ENCODE data around the gene LRRC55.

LRRC55 gene

GRCh38 chr11:57175478-57175877 is 6.3 kb upstream of the LRRC55 start:
- Histone ChIP-seq H3K27ac (ENCODE audit: low read depth in 2 of 2, low read length in 2 of 2) (no peak overlapping the region), H3K4me1 (ENCODE audit: control insufficient read depth in 2 of 2, insufficient read depth in 2 of 2, low read length in 2 of 2) (no peaks in the 10 kb centered on the region), H3K36me3 (ENCODE audit: control insufficient read depth in 2 of 2, insufficient read depth in 2 of 2, low read length in 2 of 2) (no peaks in the 10 kb centered on the region), H3K9ac (ENCODE audit: low read depth in 1 of 2, low read length in 2 of 2) (no peak overlapping the region), H3K9me3 (ENCODE audit: control insufficient read depth in 2 of 2, low read length in 2 of 2) (no peaks in the 10 kb centered on the region), H3K27me3 (ENCODE audit: control insufficient read depth in 2 of 2, insufficient read depth in 2 of 2, low read length in 2 of 2) (no peaks in the 10 kb centered on the region), H3K4me3 (ENCODE audit: low read length in 2 of 2) (no peak overlapping the region)

GRCh38 chr11:57178334-57178733 is 3.4 kb upstream of the LRRC55 start:
- Histone ChIP-seq H3K9ac (ENCODE audit: low read depth in 1 of 2, low read length in 2 of 2) (no peak overlapping the region), H3K27me3 (ENCODE audit: control insufficient read depth in 2 of 2, insufficient read depth in 2 of 2, low read length in 2 of 2) (no peaks in the 10 kb centered on the region), H3K4me3 (ENCODE audit: low read length in 2 of 2) (no peak overlapping the region), H3K36me3 (ENCODE audit: control insufficient read depth in 2 of 2, insufficient read depth in 2 of 2, low read length in 2 of 2) (no peaks in the 10 kb centered on the region), H3K4me1 (ENCODE audit: control insufficient read depth in 2 of 2, insufficient read depth in 2 of 2, low read length in 2 of 2) (no peaks in the 10 kb centered on the region), H3K9me3 (ENCODE audit: control insufficient read depth in 2 of 2, low read length in 2 of 2) (no peaks in the 10 kb centered on the region), H3K27ac (ENCODE audit: low read depth in 2 of 2, low read length in 2 of 2) (no peak overlapping the region)

GRCh38 chr11:57179681-57180080 is 2.1 kb upstream of the LRRC55 start:
- Histone ChIP-seq H3K4me1 (ENCODE audit: control insufficient read depth in 2 of 2, insufficient read depth in 2 of 2, low read length in 2 of 2) (no peaks in the 10 kb centered on the region), H3K4me3 (ENCODE audit: low read length in 2 of 2) (no peak overlapping the region), H3K9me3 (ENCODE audit: control insufficient read depth in 2 of 2, low read length in 2 of 2) (no peaks in the 10 kb centered on the region), H3K36me3 (ENCODE audit: control insufficient read depth in 2 of 2, insufficient read depth in 2 of 2, low read length in 2 of 2) (no peaks in the 10 kb centered on the region), H3K27me3 (ENCODE audit: control insufficient read depth in 2 of 2, insufficient read depth in 2 of 2, low read length in 2 of 2) (no peaks in the 10 kb centered on the region), H3K27ac (ENCODE audit: low read depth in 2 of 2, low read length in 2 of 2) (no peak overlapping the region), H3K9ac (ENCODE audit: low read depth in 1 of 2, low read length in 2 of 2) (no peak overlapping the region)

- no peaks in the 10 kb centered on the region for H3K27me3 ChIP-seq (ENCODE audit: control insufficient read depth in 2 of 2, insufficient read depth in 2 of 2, low read length in 2 of 2)
- no peak overlapping the region for H3K4me3 ChIP-seq (ENCODE audit: low read length in 2 of 2)
- H3K9ac ChIP-seq (ENCODE audit: low read depth in 1 of 2, low read length in 2 of 2) = no peak overlapping the region
- H3K36me3 ChIP-seq (ENCODE audit: control insufficient read depth in 2 of 2, insufficient read depth in 2 of 2, low read length in 2 of 2) = no peaks in the 10 kb centered on the region
- no peaks in the 10 kb centered on the region for H3K9me3 ChIP-seq (ENCODE audit: control insufficient read depth in 2 of 2, low read length in 2 of 2)
- no peaks in the 10 kb centered on the region for H3K4me1 ChIP-seq (ENCODE audit: control insufficient read depth in 2 of 2, insufficient read depth in 2 of 2, low read length in 2 of 2)
- no peak overlapping the region for H3K27ac ChIP-seq (ENCODE audit: low read depth in 2 of 2, low read length in 2 of 2)
Observed at GRCh38 chr11:57180081-57180561, 1.6 kb upstream of the LRRC55 start.

GRCh38 chr11:57180964-57181363 is 789 bp upstream of the LRRC55 start:
- no peaks in the 10 kb centered on the region for H3K27me3 ChIP-seq (ENCODE audit: control insufficient read depth in 2 of 2, insufficient read depth in 2 of 2, low read length in 2 of 2)
- H3K36me3 ChIP-seq (ENCODE audit: control insufficient read depth in 2 of 2, insufficient read depth in 2 of 2, low read length in 2 of 2) = no peaks in the 10 kb centered on the region
- no peak overlapping the region for H3K27ac ChIP-seq (ENCODE audit: low read depth in 2 of 2, low read length in 2 of 2)
- H3K4me3 ChIP-seq (ENCODE audit: low read length in 2 of 2) = no peak overlapping the region
- no peaks in the 10 kb centered on the region for H3K9me3 ChIP-seq (ENCODE audit: control insufficient read depth in 2 of 2, low read length in 2 of 2)
- no peak overlapping the region for H3K9ac ChIP-seq (ENCODE audit: low read depth in 1 of 2, low read length in 2 of 2)
- H3K4me1 ChIP-seq (ENCODE audit: control insufficient read depth in 2 of 2, insufficient read depth in 2 of 2, low read length in 2 of 2) = no peaks in the 10 kb centered on the region

GRCh38 chr11:57182896-57183295 is 1.1 kb downstream of the LRRC55 start:
- H3K9ac ChIP-seq (ENCODE audit: low read depth in 1 of 2, low read length in 2 of 2) = no peak overlapping the region
- H3K27me3 ChIP-seq (ENCODE audit: control insufficient read depth in 2 of 2, insufficient read depth in 2 of 2, low read length in 2 of 2) = no peaks in the 10 kb centered on the region
- no peak overlapping the region for H3K27ac ChIP-seq (ENCODE audit: low read depth in 2 of 2, low read length in 2 of 2)
- no peaks in the 10 kb centered on the region for H3K4me1 ChIP-seq (ENCODE audit: control insufficient read depth in 2 of 2, insufficient read depth in 2 of 2, low read length in 2 of 2)
- H3K36me3 ChIP-seq (ENCODE audit: control insufficient read depth in 2 of 2, insufficient read depth in 2 of 2, low read length in 2 of 2) = no peaks in the 10 kb centered on the region
- H3K4me3 ChIP-seq (ENCODE audit: low read length in 2 of 2) = no peak overlapping the region
- H3K9me3 ChIP-seq (ENCODE audit: control insufficient read depth in 2 of 2, low read length in 2 of 2) = no peaks in the 10 kb centered on the region

DNA sequence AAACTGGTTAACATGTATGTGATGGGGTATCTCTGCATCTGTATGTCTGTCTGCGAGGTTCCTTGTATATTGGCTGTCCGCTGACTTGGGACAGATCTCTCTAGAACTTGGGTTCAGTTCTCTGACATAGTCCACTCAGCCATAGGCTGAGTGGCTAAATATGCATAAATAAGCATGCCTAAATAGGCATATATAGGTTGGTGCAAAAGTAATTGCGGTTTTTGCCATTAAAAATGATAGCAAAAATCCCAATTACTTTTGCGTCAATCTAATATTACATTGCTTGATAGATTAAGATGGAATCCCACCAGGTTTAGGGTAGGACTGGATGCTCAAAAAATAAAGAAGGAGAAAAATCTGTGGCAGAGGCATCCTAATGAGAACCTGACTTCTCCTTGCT is 8.8 kb downstream of the LRRC55 start:
- no peak overlapping the region for H3K9ac ChIP-seq (ENCODE audit: low read depth in 1 of 2, low read length in 2 of 2)
- H3K27ac ChIP-seq (ENCODE audit: low read depth in 2 of 2, low read length in 2 of 2) = no peak overlapping the region
- no peaks in the 10 kb centered on the region for H3K4me1 ChIP-seq (ENCODE audit: control insufficient read depth in 2 of 2, insufficient read depth in 2 of 2, low read length in 2 of 2)
- H3K4me3 ChIP-seq (ENCODE audit: low read length in 2 of 2) = no peak overlapping the region
- no peaks in the 10 kb centered on the region for H3K9me3 ChIP-seq (ENCODE audit: control insufficient read depth in 2 of 2, low read length in 2 of 2)
- no peaks in the 10 kb centered on the region for H3K27me3 ChIP-seq (ENCODE audit: control insufficient read depth in 2 of 2, insufficient read depth in 2 of 2, low read length in 2 of 2)
- no peaks in the 10 kb centered on the region for H3K36me3 ChIP-seq (ENCODE audit: control insufficient read depth in 2 of 2, insufficient read depth in 2 of 2, low read length in 2 of 2)

DNA sequence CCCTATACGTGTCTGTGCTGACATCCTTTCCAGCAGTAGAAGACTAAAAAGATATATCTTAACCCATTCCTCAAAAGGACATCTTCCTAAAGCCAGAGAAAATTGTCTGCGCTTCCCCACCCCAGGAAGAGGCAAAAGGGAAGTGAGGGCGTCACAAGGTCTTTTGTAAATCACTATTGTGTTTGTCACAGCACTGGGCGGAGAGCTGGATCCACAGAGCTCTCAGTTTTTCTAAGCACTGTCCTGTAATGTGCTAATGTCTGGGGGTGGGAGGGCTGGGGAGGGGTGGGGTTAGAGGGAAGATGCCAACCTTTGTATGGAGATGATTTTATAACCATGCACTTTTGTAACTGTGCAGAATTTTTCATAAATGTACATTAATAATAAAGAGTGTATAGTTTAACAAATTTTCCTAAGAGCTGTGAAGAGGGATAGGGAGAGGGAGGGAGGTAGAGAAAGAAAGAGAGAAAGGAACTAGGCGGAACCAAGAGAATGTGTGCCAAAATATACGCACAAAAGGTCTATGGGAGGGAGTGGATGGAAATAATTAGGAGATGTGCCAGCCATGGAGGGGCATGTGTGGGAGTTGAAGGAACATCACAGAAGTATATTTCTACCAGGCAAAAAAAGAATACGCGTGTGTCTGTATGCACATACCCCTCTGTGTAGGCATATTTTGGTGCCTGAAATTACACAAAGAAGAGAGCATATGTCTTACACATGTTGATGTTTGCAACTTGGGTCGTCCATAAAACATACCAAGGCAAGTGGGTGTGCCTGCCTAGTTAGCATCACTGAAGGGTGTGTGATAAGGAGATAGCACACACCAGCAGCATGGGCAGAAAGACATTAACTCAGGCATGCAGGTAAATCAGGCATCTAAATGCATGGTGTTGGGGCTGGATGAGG is 9.8 kb downstream of the LRRC55 start:
- Histone ChIP-seq H3K36me3 (ENCODE audit: control insufficient read depth in 2 of 2, insufficient read depth in 2 of 2, low read length in 2 of 2) (no peaks in the 10 kb centered on the region), H3K9me3 (ENCODE audit: control insufficient read depth in 2 of 2, low read length in 2 of 2) (no peaks in the 10 kb centered on the region), H3K4me3 (ENCODE audit: low read length in 2 of 2) (no peak overlapping the region)

DNA sequence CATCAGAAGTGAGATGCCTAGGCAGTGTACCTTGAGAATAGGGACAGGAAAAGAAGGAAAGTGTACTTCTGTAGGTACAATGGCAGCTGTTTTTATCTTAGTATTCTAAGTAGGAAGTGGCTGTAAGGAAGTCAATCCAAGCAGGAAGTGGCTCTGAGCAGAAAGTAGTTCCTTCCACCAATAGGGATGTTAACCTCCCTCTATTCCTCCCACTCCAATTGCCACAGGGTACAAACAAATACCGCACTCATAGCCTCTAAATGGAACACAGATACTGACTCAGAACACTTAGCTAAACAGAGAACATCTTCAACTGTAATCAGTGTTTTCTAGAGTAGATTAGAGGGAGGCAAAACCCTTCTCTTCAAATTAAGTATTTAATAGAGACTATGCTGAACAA is 10.6 kb downstream of the LRRC55 start:
- Histone ChIP-seq H3K27me3 (ENCODE audit: control insufficient read depth in 2 of 2, insufficient read depth in 2 of 2, low read length in 2 of 2) (no peaks in the 10 kb centered on the region), H3K9ac (ENCODE audit: low read depth in 1 of 2, low read length in 2 of 2) (no peak overlapping the region), H3K27ac (ENCODE audit: low read depth in 2 of 2, low read length in 2 of 2) (no peak overlapping the region), H3K36me3 (ENCODE audit: control insufficient read depth in 2 of 2, insufficient read depth in 2 of 2, low read length in 2 of 2) (no peaks in the 10 kb centered on the region), H3K9me3 (ENCODE audit: control insufficient read depth in 2 of 2, low read length in 2 of 2) (no peaks in the 10 kb centered on the region), H3K4me3 (ENCODE audit: low read length in 2 of 2) (no peak overlapping the region), H3K4me1 (ENCODE audit: control insufficient read depth in 2 of 2, insufficient read depth in 2 of 2, low read length in 2 of 2) (no peaks in the 10 kb centered on the region)

More for the DNA sequence above, 9.8 kb downstream of the LRRC55 start:
- Histone ChIP-seq H3K4me1 (ENCODE audit: control insufficient read depth in 2 of 2, insufficient read depth in 2 of 2, low read length in 2 of 2) (no peaks in the 10 kb centered on the region), H3K9ac (ENCODE audit: low read depth in 1 of 2, low read length in 2 of 2) (no peak overlapping the region), H3K27me3 (ENCODE audit: control insufficient read depth in 2 of 2, insufficient read depth in 2 of 2, low read length in 2 of 2) (no peaks in the 10 kb centered on the region), H3K27ac (ENCODE audit: low read depth in 2 of 2, low read length in 2 of 2) (no peak overlapping the region)

DNA sequence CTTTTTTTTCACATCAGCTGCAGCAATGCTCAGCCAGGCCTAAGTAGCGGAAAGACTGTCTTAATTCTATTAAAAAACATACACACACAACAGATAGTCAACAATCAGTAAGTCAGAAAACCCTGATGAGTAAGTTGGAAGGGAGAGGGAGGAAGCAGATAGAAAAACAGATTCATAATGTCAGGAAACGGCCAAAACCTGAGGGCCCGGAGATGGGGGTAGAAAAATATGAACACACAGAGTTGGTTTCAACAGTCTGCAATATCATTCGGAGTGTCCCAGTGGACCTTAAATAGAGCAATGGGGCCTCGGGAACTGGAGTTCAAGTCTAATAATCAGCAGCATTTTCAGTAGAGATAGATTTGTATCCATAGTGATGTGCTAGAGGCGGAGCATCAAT is 14.8 kb downstream of the LRRC55 start:
- no peaks in the 10 kb centered on the region for H3K9me3 ChIP-seq (ENCODE audit: control insufficient read depth in 2 of 2, low read length in 2 of 2)
- H3K4me1 ChIP-seq (ENCODE audit: control insufficient read depth in 2 of 2, insufficient read depth in 2 of 2, low read length in 2 of 2) = no peaks in the 10 kb centered on the region
- H3K4me3 ChIP-seq (ENCODE audit: low read length in 2 of 2) = no peak overlapping the region
- H3K9ac ChIP-seq (ENCODE audit: low read depth in 1 of 2, low read length in 2 of 2) = no peak overlapping the region
- H3K27me3 ChIP-seq (ENCODE audit: control insufficient read depth in 2 of 2, insufficient read depth in 2 of 2, low read length in 2 of 2) = no peaks in the 10 kb centered on the region
- H3K27ac ChIP-seq (ENCODE audit: low read depth in 2 of 2, low read length in 2 of 2) = no peak overlapping the region
- no peaks in the 10 kb centered on the region for H3K36me3 ChIP-seq (ENCODE audit: control insufficient read depth in 2 of 2, insufficient read depth in 2 of 2, low read length in 2 of 2)

Measured in mucosa of rectum (tissue), 2 donors.